Activated T-cell treated with anti-CD3 and anti-CD28 coated beads, Interleukin-2, amount 50 U/mL, for 48 hours (primary cell): ENCODE data around the gene COL6A3.

Experiments
- DNase-seq, 2 experiments: peaks; one replicate each; pipeline ENCODE4 v3.0.0-alpha.2; 2020

COL6A3 gene

GRCh38 chr2:237441605-237442274 lies 27.8 kb upstream of the COL6A3 start:
- DNase-seq = peak; percentile 65 to 72

DNA sequence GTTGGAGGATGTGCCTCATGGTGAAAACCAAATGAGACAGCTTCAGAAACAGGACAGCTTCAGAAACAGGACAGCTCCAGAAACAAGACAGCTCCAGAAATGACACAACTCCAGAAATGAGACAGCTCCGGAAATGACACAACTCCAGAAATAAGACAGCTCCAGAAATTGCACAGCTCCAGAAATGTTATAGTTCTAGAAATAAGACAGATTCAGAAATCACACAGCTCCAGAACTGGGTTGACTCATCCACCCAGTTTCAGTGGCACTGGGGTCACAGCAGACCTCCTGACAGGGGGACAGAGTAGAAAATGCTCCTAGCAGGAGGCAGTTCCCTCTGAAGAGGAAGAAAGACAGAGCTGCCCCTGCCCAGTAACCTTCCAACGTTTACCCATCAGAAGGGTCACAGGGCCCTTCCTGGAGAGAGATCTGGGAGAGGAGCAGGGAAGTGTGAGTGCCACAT lies 26.9 kb upstream of the COL6A3 start:
- DNase-seq = peak; percentile 80 to 82

- DNase-seq = peak in 1 of 2 experiments; percentile 37
Measured at GRCh38 chr2:237438080-237438940, 24.3 kb upstream of the COL6A3 start.

DNA sequence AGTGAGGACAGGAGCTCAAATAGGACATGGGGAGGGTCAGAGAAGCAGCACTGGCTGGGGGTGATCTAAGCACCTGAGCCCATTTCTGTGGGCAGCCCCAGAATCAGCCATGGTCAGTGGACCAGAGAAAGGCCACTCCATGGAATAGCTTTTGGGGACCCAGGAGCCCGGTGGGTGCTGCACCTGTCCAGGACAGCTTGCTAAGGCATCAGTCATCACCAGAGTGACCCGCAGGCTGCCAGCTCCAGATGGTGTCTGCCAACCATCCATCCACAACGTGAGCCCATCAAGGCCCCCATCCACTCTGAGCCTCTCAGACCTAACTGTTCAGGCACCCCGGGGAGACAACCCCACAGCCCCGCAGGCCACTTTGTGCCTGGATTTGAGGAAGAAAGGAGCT lies 23.6 kb upstream of the COL6A3 start:
- DNase-seq = peak in 1 of 2 experiments; percentile 37

DNA sequence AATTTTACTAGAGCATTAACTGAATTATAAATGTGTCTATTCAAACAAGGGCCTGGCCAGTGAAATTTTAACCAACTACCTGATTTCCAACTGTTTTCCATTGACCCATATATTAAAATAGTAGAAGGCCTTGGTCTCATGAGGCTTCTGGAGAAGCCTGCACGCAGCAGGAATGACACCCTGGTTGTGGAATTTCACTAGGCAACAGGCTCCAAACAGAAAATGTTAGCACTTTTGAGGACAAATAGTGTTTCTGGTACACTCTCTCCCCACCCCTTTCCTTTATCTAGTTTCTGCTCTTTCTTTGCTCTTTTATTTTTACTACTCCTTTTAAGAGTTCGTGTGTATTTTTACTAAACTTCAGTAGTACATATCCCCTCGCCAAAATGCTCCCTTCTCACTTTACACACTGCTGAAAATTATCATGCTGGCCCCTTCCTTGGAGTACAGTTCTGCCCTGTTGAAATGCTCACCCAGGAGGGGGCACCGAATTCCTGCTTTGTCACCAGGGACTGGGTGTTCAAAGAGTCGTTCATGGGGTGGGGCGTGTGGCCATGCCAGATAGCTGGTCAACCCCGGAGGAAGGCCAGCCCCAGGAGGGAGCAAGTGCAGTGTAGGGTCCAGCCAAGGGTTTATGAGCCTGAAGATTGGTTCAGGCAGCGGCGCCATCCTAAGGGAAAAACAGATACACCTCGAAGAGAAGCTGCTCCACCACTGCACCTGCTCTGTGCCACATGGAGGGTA lies 22.1 kb upstream of the COL6A3 start:
- peak in 1 of 2 experiments; percentile 45 for DNase-seq

DNA sequence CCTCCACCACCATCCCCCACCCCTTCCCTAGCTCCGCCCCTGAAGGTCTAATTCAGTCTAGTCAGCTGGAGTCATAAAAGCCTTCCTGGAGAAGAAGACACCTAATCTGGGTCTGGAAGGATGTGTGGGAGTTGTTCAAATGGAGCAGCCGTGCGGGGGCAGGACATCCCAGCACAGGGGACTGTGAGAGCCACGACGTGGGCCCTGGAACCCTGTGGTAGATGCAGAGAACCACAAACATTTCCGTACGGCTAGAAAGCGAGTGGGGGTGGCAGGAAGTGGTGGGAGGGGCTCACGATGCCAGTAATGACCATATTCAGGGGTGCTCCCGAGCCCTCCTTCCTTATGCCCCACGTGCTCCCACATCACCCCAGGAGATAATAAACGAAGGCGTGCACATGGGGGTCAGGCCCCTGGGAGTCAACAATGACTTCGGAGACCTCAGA lies 20.9 kb upstream of the COL6A3 start:
- peak; percentile 89 to 92 for DNase-seq

- DNase-seq = peak; percentile 61 to 62
Measured at GRCh38 chr2:237433920-237434676, 20.1 kb upstream of the COL6A3 start.

GRCh38 chr2:237432484-237433092 lies 18.6 kb upstream of the COL6A3 start:
- DNase-seq = peak; percentile 93 to 95

DNA sequence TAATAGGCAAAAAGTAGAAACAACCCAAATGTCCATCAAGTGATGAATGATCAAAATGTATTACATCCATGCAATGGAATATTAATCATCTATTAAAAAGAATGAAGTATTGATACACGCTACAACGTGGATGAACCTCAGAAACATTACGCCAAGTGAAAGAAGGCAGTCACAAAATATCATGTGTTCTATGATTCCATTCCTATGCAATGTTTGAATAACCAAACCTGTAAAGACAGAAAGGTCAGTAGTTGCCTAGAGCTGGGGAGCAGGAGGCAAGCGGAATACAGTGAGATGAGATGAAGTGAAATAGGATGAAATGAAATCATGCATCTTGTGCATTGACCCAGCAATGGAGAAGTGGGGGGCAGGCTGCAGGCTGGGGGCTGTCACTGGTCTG lies 17.9 kb upstream of the COL6A3 start:
- no peak for DNase-seq

GRCh38 chr2:237431372-237431771 lies 17.4 kb upstream of the COL6A3 start:
- DNase-seq = no peak

GRCh38 chr2:237430861-237431260 lies 16.9 kb upstream of the COL6A3 start:
- no peak for DNase-seq

DNA sequence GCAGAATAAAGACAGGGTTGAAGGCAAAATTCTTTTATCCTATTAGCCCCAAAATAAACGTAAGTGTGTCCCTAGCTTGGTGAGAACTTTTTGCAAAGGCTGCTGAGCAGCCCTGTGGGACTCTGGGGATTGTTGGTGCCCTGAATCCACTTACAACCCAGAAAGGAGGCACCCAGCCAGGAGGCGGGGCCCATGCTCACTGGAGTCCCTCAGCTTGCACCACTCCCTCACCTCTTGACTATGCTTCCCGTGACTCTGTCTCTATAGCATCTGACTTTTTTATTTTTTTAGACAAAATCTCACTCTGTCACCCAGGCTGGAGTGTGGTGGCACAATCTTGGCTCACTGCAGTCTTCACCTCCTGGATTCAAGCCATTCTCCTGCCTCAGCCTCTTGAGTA lies 15.8 kb upstream of the COL6A3 start:
- peak; percentile 60 to 64 for DNase-seq

- DNase-seq = peak; percentile 87 to 89
Measured at GRCh38 chr2:237427769-237428506, 14.0 kb upstream of the COL6A3 start.

GRCh38 chr2:237426517-237426916 lies 12.6 kb upstream of the COL6A3 start:
- no peak for DNase-seq

DNA sequence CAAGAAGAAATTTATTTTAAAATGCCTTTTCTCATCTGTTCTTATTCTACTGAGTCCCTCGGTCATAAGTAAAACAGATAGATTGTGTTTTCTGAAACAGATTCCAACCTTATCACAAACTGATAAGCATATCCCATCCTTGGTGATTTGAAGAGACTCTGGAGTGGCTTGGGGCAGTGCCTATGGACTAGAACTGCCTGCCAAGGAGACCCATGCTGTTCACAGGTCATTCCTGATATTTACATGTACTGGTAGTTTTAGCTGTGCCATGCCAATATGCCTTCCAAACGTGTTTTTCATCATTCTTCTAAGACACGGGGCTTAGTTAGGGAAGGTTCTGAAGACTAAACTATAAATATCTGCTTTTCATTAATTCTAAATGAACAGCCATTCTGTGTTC lies 11.4 kb upstream of the COL6A3 start:
- no peak for DNase-seq

GRCh38 chr2:237424544-237424943 lies 10.6 kb upstream of the COL6A3 start:
- DNase-seq = no peak

DNA sequence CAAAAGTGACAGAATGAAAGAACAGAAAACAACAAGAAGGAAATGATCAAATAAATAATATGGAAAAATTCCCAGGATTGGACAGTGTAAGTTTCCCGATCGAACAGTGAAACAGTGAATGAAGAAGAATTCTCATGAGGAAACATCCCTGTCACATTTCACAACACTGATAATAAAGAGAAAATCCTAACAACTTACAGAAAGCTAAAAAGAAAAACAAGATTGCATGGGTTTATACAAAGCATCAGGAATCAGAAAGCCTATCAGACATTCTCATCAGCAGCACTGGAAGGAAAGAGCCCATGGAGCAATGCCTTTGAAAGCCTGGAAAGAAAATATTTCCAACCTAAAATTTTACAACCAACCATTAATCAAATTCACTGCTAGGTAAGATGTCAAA lies 9.9 kb upstream of the COL6A3 start:
- DNase-seq = no peak

DNA sequence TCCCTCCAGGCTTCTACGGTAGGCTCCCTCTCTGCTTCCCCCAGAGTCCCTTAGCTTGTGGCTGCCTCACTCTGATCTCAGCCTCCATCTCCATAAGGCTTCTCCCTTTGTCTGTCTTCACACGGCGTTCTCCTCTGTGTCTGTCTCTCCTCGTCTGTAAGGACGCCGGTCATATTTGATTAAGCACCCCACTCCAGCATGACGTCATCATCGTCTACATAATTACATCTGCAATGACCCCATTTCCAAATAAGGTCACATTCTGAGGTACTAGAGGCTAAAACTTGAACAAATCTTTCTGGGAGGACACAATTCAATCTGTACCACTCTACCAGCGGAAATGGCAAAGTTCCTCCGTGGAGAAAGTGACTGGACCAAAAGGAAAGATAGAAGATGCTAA lies 8.3 kb upstream of the COL6A3 start:
- DNase-seq = no peak

GRCh38 chr2:237421542-237422116 lies 7.7 kb upstream of the COL6A3 start:
- DNase-seq = peak; percentile 83 to 90

- DNase-seq = no peak
Measured at GRCh38 chr2:237418300-237418699, 4.3 kb upstream of the COL6A3 start.
